HL-60/S4 treated with retinoic acid at 250 ng/mL for 4 days and 3 days (cell line): ENCODE results near the gene AP4S1.
"Not testable (repeated sequence)": the region's sequence is repeated elsewhere in the genome, so short reads cannot be mapped to it uniquely, and the experiment has no call there.

ENCODE experiments used
- in situ Hi-C: fragments of 300-500 bp; cut with MboI; formaldehyde crosslinking; loops from 2 replicates; pipeline ENCODE4 v1.7.0; 2022; ENCODE audit warnings: low sequenced_read_pairs

Gene AP4S1, protein sequence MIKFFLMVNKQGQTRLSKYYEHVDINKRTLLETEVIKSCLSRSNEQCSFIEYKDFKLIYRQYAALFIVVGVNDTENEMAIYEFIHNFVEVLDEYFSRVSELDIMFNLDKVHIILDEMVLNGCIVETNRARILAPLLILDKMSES

DNA sequence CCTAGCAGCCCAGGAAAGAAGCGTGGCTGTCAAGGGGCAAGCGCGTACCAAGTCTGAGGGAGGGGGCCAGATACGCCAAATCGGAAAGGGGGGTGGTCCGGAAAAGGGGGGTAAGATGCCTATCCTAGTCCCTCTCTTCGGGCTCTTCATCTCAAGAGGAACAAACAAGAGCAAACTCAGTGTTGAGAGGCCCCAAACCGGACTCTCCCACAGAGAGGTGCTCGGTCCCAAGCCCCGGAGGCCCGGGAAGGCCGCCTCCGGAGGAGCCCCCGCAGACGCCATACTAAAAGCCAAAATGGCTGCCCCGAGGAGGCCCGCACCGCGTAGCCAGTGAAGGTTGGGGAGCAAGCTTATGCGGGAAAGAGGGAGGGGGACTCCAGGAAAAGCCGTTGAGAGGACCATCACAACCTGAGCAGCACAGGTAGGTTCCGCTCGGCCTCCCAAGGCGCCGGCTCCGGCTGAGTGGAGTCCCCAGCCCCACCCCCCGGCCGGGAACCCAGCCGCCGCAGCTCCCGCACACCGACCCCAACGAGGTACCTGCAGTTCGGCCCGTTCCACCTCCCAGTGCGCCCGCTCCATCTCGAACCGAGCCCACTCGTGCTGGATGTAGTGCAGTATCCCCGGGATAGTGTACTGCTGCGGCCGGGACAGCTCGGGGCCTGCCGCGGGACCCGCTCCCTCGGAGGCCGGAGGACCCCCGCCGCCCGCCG, at the start of gene AP4S1:
AP4S1 (plus strand) TSS at position 283 of the 710 bp plus-strand sequence. CDS start 40,548 bp downstream, outside the sequence.
- in situ Hi-C loops, result no loop called here

DNA sequence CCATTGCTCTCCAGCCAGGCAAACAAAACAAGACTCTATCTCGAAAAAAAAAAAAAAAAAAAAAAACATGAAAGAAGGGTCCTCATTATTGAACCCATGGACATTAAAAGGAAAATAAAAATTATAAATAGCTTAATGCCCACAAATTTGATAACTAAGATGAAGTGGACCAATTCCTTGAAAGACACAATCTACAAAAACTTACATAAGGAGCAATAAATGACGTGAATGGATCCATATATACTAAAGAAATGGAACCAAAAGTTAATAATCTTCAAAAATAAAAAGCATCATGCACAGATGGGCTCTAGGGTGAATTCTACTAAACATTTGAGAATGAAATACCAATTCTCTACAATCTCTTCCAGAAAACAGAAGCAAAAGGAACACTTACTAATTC, 47.7 kb upstream of the AP4S1 start:
- in situ Hi-C loops, result no loop called here

DNA sequence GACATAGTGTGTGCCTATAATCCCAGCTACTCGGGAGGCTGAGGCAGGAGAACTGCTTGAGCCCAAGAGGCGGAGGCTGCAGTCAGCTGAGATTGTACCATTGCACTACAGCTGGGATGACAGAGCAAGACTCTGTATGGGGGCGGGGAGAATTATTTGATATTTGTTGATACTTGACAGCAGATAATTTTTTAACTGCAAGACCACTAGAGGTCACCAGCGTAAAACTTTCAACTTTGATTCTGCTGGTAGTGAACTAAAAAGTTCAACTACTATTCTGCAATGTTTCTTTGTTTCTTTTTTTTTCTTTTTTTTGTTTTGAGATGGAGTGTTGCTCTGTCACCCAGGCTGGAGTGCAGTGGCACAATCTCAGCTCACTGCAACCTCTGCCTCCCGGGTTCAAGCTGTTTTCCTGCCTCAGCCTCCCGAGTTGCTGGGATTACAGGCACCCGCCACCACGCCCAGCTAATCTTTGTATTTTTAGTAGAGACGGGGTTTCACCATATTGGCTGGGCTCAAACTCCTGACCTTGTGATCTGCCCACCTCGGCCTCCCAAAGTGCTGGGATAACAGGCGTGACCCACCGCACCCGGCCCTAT, 45.2 kb upstream of the AP4S1 start:
- in situ Hi-C loops, result not testable (repeated sequence)

DNA sequence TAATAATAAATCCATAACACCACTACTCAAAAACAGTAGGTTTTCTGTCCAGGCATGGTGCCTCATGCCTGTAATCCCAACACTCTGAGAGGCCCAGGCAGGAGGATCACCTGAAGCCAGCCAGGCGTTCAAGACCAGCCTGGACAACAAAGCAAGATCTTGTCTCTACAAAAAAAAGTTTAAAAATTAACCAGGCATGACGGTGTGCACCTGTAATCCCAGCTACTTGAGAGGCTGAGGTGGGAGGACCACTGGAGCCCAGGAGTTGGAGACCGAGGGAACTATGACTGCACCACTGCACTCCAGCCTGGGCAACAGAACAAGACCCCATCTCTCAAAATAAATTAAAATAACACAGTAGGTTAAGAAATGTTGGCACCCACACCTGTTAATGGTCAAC, 44.5 kb upstream of the AP4S1 start:
- in situ Hi-C loops, result no loop called here

DNA sequence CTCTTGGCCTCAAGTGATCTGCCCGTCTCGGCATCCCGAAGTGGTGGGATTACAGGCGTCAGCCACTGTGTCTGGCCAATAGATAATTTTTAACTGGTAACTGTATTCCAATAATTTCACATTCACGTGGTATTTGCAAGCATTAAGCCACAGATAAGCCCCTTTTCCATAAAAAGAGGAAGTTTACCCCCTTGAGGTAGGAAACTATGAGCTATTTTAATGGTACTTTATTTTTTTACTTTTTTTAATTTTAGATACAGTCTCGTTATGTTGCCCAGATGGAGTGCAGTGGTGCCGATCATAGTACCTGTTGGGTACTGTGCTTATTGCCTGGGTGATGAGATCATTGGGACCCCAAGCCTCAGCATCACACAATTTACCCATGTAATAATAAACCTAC, 42.9 kb upstream of the AP4S1 start:
- in situ Hi-C loops, result no loop called here

DNA sequence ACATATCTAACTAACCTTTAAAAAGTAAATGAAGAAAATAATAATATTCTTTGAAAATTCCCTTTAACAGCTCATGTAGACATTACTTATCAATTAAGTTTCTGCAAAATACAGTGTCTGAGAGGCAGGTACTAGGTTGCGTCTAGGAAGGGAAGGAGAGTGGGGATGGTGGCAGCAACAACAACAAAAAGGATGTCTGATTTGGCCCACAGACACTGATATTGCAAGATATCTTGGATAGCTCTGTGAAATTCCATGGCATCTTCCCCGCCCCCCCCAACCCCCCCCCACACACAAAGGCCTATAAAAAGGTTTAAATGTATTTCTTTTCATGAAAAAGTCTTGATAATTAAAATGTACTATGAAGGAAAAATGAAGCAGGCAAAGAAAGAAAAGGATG, 41.6 kb upstream of the AP4S1 start:
- in situ Hi-C loops, result no loop called here

DNA sequence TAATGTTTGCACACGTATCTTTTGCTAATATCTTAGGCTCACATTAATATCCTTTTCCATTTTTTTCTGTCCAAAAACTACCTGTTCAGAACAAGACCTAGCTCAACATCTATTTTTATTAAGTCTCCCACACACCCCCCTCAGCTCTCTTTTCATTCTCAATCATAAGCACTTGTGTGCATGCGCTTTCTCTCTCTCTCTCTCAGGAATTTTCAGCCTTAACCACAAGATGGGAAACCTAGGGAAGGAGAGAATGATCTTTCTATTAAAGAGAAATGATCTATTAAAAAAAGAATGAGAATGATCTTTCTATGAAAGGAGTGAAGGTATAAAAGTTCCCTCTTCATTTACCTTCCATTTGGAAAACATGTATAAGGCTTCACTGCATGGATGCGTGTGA, 39.7 kb upstream of the AP4S1 start:
- in situ Hi-C loops, result no loop called here

DNA sequence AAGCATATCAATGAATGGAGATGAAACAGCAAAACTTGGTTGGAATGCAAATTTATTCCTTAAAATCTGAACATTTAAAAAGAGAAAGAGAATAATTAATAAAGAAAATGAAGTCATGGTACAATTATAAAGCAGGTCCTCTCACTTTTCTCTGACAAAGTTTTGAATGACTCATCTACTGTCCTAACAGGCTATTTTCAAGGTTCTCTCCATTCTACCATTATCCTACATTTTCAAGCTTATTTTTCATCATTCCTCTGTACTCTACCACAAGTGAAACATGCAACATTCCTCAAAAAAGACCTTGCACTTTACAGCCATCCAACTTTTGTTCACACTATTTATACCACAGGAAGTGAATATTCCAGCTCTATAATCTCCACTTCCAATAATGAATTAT, 36.9 kb upstream of the AP4S1 start:
- in situ Hi-C loops, result no loop called here

DNA sequence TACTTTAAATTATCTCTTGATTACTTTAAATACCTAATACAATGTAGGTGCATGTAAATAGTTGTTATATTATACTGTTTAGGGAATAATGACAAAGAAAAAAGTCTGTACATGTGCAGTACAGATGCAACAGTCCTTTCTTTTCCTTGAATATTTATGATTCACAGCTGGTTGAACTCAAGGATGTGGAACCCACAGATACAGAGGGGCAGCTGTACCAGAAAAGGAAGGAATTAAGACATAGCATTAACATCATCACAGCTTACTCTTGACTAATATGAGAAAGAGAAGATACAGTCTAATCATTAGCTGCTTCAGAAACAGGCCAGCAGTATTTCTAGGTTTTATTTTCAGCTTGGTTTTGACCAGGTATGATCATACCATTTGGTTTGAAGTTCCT, 34.7 kb upstream of the AP4S1 start:
- in situ Hi-C loops, result no loop called here

DNA sequence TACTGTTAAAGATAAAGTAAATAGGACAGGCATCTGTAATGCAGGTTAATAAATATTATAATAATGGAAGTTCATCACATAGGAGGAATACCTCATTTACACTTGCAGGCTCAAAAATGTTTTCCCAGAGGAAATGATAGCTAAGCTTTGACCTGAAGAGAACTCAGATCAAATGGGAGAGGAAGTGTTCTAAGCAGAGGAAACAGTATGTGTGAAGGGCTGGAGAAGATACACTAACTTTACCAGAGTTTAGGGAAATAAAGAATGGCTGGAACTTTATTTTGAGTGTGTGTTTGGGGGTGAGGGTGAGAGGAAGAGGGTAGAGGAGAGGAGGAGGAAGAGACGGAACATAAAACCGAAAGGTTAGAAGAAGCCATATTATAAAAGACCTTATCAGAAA, 34.0 kb upstream of the AP4S1 start:
- in situ Hi-C loops, result no loop called here

DNA sequence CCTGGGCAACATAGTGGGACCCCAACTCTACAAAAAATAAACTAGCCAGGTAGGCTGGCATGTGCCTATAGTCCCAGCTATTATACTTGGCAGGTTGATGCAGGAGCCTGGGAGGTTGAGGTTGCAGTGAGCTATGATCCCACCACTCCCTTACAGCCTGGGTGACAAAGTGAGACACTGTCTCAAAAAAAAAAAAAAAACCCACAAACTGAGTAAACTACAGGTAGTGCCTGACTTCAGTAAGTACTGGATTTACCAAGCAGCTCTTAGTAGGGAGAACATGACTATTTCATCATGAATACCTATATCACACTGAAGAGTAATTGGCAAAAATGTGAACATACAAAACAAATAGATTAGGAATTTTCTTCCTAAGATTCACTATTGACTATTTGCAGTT, 32.4 kb upstream of the AP4S1 start:
- in situ Hi-C loops, result no loop called here

DNA sequence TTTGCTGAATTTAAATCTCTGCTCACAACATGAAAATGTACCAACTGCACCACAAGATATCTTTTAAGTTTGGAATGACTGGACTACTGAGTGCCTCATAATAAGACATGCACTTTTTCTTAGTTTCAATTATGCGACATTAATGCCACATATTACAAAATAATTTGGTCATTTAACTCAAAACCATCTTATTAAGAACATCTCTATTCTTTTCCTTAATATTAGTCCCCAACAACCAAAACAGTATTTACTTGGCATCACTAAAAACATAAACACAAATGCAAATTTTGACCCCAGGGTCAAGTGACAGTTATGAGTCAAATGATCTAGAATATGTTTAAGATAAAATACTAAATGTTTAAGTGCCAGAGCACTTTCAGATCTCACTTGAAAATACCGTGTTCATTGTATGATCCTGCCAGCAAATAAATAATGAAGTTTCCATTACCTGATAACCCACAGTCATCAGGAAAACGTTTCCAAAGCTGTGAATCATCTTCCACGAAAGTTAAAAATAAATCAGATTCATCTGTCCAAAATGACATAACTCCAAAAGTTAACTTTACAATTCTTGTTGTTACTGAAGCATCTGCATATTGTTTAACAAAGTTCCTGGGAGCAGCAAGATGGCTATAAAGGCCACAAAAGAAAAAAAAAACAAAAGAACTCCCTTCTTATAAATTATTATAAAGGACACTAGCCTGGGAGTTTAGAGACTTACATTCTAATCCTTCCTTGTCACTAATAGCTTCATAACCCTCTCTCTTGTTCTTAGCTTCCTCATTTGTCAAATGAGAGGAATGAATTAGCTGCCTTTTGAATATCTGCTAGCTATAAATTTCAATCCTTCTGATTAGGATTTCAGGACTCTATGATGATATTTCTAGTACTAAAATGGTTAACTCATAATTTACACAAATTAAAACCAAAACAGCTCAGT, 30.5 kb upstream of the AP4S1 start:
- in situ Hi-C loops, result no loop called here

DNA sequence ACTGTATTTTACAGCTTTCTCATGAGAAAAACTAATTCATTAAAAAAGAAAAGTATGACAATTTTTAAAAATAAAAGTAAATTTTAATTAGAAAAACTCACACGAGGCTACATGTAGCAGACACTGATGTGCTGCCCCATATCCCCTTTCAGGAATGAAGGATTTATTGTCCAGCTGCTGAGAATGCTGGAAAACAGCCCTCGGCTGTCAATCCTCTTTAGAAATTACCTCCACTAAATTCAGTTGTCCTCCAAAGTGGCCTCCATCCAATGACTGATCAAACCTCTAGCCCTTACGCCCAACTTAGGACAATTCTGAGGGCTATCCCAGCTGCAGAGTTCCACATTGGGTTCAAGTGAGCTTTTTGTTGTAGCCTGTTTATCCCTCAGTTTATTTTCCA, 29.8 kb upstream of the AP4S1 start:
- in situ Hi-C loops, result no loop called here

DNA sequence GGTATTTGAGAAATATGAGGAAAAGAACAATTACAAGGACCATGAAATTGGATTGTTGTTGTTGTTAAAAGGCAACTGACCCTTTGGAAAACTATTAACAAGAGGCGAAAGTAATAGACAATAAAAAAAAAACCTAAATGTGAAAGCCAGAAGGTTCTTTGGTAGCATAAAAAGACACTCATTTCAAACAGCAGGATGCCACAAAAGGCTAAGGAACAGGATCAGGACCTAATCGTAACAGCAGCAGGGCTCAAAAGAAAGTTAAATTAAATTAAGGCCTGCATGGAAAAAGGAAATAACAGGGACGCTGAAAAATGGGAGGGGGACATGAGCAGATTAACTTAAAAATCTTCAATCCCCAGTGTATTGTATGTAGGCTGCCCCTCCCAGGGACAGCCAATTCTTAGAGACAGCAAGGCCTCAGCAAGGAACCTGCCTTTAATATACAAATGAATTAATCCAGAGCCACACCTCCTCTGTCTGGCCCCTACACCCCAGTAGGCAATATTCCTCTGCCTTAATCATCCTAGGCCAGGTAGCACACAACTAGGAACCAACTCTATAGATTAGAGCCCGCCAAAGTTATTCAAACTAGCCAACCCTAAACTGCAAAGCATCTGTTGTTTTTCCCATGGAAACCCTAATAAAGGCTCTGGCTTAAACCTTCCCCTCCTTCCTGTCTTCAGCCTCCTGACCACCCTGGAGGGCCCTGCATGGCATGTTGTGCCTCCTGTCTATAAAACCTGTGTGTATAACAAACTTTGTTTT, 28.4 kb upstream of the AP4S1 start:
- in situ Hi-C loops, result no loop called here

DNA sequence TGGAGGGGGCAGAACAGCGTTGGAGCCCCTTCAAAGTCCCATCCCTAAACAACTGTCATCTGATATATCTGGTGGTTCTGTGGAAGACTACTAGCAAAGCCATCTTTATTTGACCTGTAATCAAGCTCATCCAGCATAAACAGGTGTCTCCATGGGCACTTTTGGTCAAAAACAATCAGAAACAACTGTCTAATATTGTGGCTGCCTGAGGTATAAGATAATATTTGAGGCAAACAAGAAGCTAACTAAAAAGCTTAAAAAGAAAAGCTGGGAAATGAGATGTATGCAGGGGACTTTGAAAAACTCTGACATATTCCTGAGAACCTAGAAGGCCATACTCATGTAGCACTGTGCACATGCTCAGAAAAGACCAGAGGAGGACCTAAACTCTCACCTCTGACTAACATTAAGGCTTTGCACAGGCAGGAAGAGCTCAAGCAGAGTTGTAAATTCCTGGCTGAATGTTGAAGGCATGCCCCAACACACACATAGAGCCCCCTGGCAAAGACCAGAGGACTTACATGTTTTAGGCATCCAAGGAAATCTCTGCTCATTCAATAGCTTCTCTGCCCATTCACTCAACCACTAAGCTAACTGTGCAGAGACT, 27.2 kb upstream of the AP4S1 start:
- in situ Hi-C loops, result no loop called here

DNA sequence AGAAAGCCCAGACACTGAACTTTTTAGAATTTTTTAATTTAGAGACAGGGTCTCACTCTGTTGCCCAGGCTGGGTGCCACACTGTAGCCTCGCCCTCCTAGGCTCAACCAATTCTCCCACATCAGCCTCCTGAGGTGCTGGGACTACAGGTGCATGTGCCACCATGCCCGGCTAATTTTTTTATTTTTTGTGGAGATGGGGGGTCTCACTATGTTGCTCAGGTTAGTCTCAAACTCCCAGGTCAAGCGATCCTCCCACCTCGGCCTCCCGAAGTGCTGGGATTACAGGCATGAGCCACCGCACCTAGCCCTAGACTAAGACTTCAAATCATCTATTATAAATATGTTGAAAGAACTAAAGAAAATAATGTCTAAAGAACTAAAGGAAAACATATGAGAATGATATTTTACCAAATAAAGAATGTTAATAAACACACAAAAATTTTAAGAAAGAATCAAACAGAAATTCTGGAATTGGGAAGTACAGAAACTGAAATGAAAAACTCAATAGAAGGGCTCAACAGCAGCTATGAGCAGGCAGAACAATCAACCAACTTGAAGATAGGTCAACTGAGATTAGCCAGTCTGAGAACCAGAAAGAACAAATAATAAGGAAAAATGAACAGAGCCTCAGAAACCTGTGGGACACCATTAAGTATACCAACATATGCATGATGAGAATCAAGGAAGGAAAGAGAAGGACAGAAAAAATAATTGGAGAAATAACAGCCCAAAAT, 26.2 kb upstream of the AP4S1 start:
- in situ Hi-C loops, result no loop called here

DNA sequence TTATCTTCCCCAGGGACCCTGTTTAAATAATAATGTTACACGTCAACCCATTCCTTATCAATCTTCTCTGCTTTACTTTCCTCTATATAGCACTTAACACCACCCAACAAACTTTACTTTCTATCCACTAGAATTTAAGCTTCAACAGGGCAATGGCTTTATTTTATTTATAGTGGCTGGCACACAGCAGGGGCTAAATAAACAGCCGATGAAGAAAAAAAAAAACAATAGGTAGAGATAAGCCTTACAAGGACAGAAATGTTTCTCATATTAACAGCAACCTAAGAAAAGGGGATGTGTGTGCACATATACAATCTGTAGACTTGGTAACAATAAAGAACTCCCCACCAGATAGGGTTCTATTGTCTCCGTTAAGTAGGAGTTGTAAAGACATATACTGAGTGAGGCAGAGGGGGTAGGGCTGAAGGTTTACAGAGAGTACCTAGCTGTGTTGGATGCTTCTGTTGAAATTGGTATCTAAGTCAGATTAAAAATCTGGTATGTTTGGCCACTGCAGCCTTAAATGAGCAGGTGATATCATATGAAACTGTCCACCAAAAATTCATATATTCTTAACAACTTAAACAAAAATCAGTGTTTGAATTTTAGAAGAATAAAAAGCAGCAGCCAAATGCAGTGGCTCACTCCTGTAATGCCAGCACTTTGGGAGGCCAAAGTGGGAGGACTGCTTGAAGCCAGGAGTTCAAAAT, 24.7 kb upstream of the AP4S1 start:
- in situ Hi-C loops, result no loop called here

DNA sequence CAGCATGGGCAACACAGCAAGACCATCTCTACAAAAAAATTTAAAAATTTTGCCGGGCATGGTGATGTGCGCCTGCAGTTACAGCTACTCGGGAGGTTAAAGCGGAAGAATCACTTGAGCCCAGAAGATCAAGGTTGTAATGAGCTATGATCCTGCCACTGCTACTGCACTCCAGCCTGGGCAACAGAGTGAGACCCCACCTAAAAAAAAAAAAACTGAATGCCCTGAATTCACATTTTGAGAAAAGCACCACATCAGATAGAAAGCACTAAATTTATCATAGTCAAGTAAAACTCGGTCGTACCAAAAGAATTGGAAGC, 24.1 kb upstream of the AP4S1 start:
- in situ Hi-C loops, result no loop called here

DNA sequence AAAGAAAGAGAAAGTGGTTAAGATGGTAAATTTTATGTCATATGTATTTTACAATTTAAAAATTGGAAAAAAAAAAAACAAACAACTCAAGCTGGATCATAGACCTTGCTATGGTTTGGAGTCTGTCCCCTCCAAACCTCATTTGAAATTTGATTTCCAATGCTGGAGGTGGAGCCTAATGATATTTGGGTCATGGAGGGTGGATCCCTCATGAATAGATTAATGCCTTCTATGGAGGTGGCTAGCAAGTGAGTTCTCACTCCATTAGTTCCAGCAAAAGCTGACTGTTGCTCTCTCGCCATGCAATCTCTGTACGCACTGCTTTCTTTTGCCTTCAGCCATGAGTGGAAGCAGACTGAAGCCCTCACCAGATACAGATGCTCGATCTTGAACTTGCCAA, 22.2 kb upstream of the AP4S1 start:
- in situ Hi-C loops, result no loop called here
